ENCODE measurements around the gene HADH.

- TF ChIP-seq CTCF (conservative IDR thresholded peaks at IDR 0.05; ENCODE audit: low read depth, low read length) (peak; percentile 60), EZH2phosphoT487 (IDR thresholded peaks at IDR 0.05; ENCODE audit: borderline replicate concordance, low read length) (no peak), EZH2 (IDR thresholded peaks at IDR 0.05; ENCODE audit: low read length, unreplicated experiment) (no peak)
These were observed 40.6 kb downstream of the HADH start for GRCh38 chr4:108030332-108030731.
